Chondrocyte (in vitro differentiated cells): ENCODE results near the gene KLK11. TPM values are rescaled to one million over a fixed set of nuclear protein-coding genes. Genes with fewer than 3 reads are reported as not detected.
"Not testable (repeated sequence)": the region's sequence is repeated elsewhere in the genome, so short reads cannot be mapped to it uniquely, and the experiment has no call there.

ENCODE experiments used
- DNase-seq: peaks from one replicate; pipeline ENCODE4 v3.0.0; 2021; ENCODE audit warnings: mixed read lengths, low spot score
- H3K27ac Mint-ChIP-seq: one replicate; pipeline ENCODE4 v1.8.0; 2021; ENCODE audit warnings: mild to moderate bottlenecking, moderate library complexity, mixed read lengths; ENCODE audit not compliant: unreplicated experiment
- H3K27me3 Mint-ChIP-seq: 2 replicates; pipeline ENCODE4 v1.8.0; 2021; ENCODE audit warnings: low read depth, mixed read lengths
- H3K36me3 Mint-ChIP-seq: 2 replicates; pipeline ENCODE4 v1.8.0; 2021; ENCODE audit warnings: low read depth, mixed read lengths
- H3K4me1 Mint-ChIP-seq: 2 replicates; pipeline ENCODE4 v1.8.0; 2021; ENCODE audit warnings: low read depth, mild to moderate bottlenecking, mixed read lengths
- H3K4me3 Mint-ChIP-seq: one replicate; pipeline ENCODE4 v1.8.0; 2021; ENCODE audit warnings: mild to moderate bottlenecking, moderate library complexity, mixed read lengths; ENCODE audit not compliant: unreplicated experiment
- H3K9me3 Mint-ChIP-seq: 2 replicates; pipeline ENCODE4 v1.8.0; 2021; ENCODE audit warnings: low read depth, mixed read lengths
- CTCF ChIP-seq: fragments of 200-600 bp; sonication (generic); IDR thresholded peaks from 2 replicates; pipeline ENCODE4 v1.5.0; 2021; ENCODE audit warnings: antibody characterized with exemption, mild to moderate bottlenecking, moderate library complexity
- total RNA-seq: library from RNA; stranded (reverse); gene quantifications from 3 replicates; pipeline ENCODE4 v1.2.1, GENCODE V29; 2021

KLK11 gene
- total RNA-seq, 1 donor from 2014 or later = not detected

GRCh38 chr19:50994129-50994528 lies 32.3 kb downstream of the KLK11 start:
- H3K36me3 Mint-ChIP-seq = no peaks in the 10 kb centered on the region
- DNase-seq = no peak
- H3K27me3 Mint-ChIP-seq = peaks cover 2% of the 10 kb centered on the region
- no peak overlapping the region for H3K27ac Mint-ChIP-seq
- no peak for TF ChIP-seq CTCF
- no peaks in the 10 kb centered on the region for H3K4me1 Mint-ChIP-seq
- no peak overlapping the region for H3K4me3 Mint-ChIP-seq
- no peaks in the 10 kb centered on the region for H3K9me3 Mint-ChIP-seq

- TF ChIP-seq CTCF = no peak
- H3K27ac Mint-ChIP-seq = no peak overlapping the region
- no peaks in the 10 kb centered on the region for H3K36me3 Mint-ChIP-seq
- H3K27me3 Mint-ChIP-seq = peaks cover 2% of the 10 kb centered on the region
- no peak for DNase-seq
- H3K4me1 Mint-ChIP-seq = no peaks in the 10 kb centered on the region
- H3K9me3 Mint-ChIP-seq = no peaks in the 10 kb centered on the region
- no peak overlapping the region for H3K4me3 Mint-ChIP-seq
Measured at GRCh38 chr19:50992666-50993035, 33.8 kb downstream of the KLK11 start.

GRCh38 chr19:50984416-50984815 lies 42.0 kb downstream of the KLK11 start:
- not testable (repeated sequence) for H3K4me3 Mint-ChIP-seq, DNase-seq, H3K4me1 Mint-ChIP-seq, H3K27me3 Mint-ChIP-seq, H3K27ac Mint-ChIP-seq, H3K36me3 Mint-ChIP-seq, H3K9me3 Mint-ChIP-seq

GRCh38 chr19:50983625-50984292 lies 42.7 kb downstream of the KLK11 start, which contains the start of gene KLK7:
KLK7 (minus strand) TSS chr19:50983917; CDS start chr19:50982399, 1,518 bp downstream.
- peaks cover 9% of the 10 kb centered on the region for H3K9me3 Mint-ChIP-seq
- TF ChIP-seq CTCF = no peak
- no peak within 1 kb of the TSS for H3K27ac Mint-ChIP-seq
- no peaks in the 10 kb centered on the region for H3K36me3 Mint-ChIP-seq
- peaks cover 8% of the 10 kb centered on the region for H3K27me3 Mint-ChIP-seq
- no peak for DNase-seq
- no peak within 1 kb of the TSS for H3K4me3 Mint-ChIP-seq
- H3K4me1 Mint-ChIP-seq = no peaks in the 10 kb centered on the region

GRCh38 chr19:50982186-50982585 lies 44.2 kb downstream of the KLK11 start:
- no peak for TF ChIP-seq CTCF
- no peaks in the 10 kb centered on the region for H3K4me1 Mint-ChIP-seq
- no peak overlapping the region for H3K4me3 Mint-ChIP-seq
- H3K36me3 Mint-ChIP-seq = no peaks in the 10 kb centered on the region
- peaks cover 10% of the 10 kb centered on the region for H3K27me3 Mint-ChIP-seq
- peaks cover 10% of the 10 kb centered on the region for H3K9me3 Mint-ChIP-seq
- DNase-seq = no peak
- H3K27ac Mint-ChIP-seq = no peak overlapping the region

- peaks cover 10% of the 10 kb centered on the region for H3K27me3 Mint-ChIP-seq
- no peak for TF ChIP-seq CTCF
- peaks cover 12% of the 10 kb centered on the region for H3K9me3 Mint-ChIP-seq
- no peaks in the 10 kb centered on the region for H3K4me1 Mint-ChIP-seq
- H3K36me3 Mint-ChIP-seq = no peaks in the 10 kb centered on the region
- DNase-seq = no peak
- no peak overlapping the region for H3K27ac Mint-ChIP-seq
- H3K4me3 Mint-ChIP-seq = no peak overlapping the region
Measured at GRCh38 chr19:50981587-50982146, 44.7 kb downstream of the KLK11 start.
